Lower lobe of right lung (tissue), 2 donors: ENCODE results near the gene COL26A1. TPM values are rescaled to one million over a fixed set of nuclear protein-coding genes. Genes with fewer than 3 reads are reported as not detected.

Experiments used
- ATAC-seq, 2 donors: fragments of 200-7000 bp; cut with Tn5 transposase; one replicate each; pipeline ENCODE4 v1.9.1; 2020 to 2022; ENCODE audit warnings: mild to moderate bottlenecking in 2 of 2, moderate library complexity in 2 of 2
- DNase-seq: peaks from one replicate; pipeline ENCODE4 v3.0.0-alpha.2; 2020
- H3K27ac ChIP-seq: fragments of 200-600 bp; one replicate; pipeline ENCODE4 v1.8.0; 2022
- H3K27me3 ChIP-seq: fragments of 200-600 bp; one replicate; pipeline ENCODE4 v1.8.0; 2022; ENCODE audit warnings: low read depth
- H3K36me3 ChIP-seq: fragments of 200-600 bp; one replicate; pipeline ENCODE4 v1.8.0; 2022; ENCODE audit warnings: mild to moderate bottlenecking
- H3K4me1 ChIP-seq: fragments of 200-600 bp; one replicate; pipeline ENCODE4 v1.8.0; 2022
- H3K4me3 ChIP-seq: fragments of 200-600 bp; one replicate; pipeline ENCODE4 v1.8.0; 2022; ENCODE audit warnings: mild to moderate bottlenecking
- H3K9me3 ChIP-seq: fragments of 200-600 bp; one replicate; pipeline ENCODE4 v1.8.0; 2022
- CTCF ChIP-seq: fragments of 200-600 bp; IDR thresholded peaks from one replicate; pipeline ENCODE4 v1.8.0; 2022; ENCODE audit warnings: antibody characterized with exemption, mild to moderate bottlenecking
- intact Hi-C: fragments of 100-400 bp; cut with DNase I; formaldehyde crosslinking; loops from one replicate; pipeline ENCODE4 v1.11.0; 2022
- total RNA-seq: library from RNA; stranded (reverse); fragmentation: NEBNext Ultra II Directional; extraction: Animal tissue kit (Norgen Biotek cat#: 25700); gene quantifications from one replicate; pipeline ENCODE4 v1.2.1, GENCODE V29; 2021
- donor health status: DM: no; HTN: yes; CAD: no; lungs with severe emphysema.

The COL26A1 gene
- total RNA-seq, 1 donor from 2014 or later: 0.24 TPM

GRCh38 chr7:101546308-101546936 is 183.7 kb downstream of the COL26A1 start:
- DNase-seq (peak; percentile 13), ATAC-seq (no peak)
- no peaks in the 10 kb centered on the region for H3K36me3 ChIP-seq
- H3K27ac ChIP-seq: no peak overlapping the region
- intact Hi-C loops: loop anchor here (10.0 kb wide), 1 partner anchor 728 kb away; no protein-coding TSS in a partner anchor
- H3K27me3 ChIP-seq: no peaks in the 10 kb centered on the region
- no peak overlapping the region for H3K4me3 ChIP-seq
- no peaks in the 10 kb centered on the region for H3K9me3 ChIP-seq
- no peaks in the 10 kb centered on the region for H3K4me1 ChIP-seq
- no peak for TF ChIP-seq CTCF

GRCh38 chr7:101547022-101547915 is 184.6 kb downstream of the COL26A1 start:
- no peak for TF ChIP-seq CTCF
- H3K4me3 ChIP-seq: no peak overlapping the region
- H3K4me1 ChIP-seq: no peaks in the 10 kb centered on the region
- H3K36me3 ChIP-seq: no peaks in the 10 kb centered on the region
- H3K27me3 ChIP-seq: no peaks in the 10 kb centered on the region
- ATAC-seq (no peak), DNase-seq (peak; percentile 41)
- no peaks in the 10 kb centered on the region for H3K9me3 ChIP-seq
- intact Hi-C loops: loop anchor here (10.0 kb wide), 1 partner anchor 728 kb away; no protein-coding TSS in a partner anchor
- no peak overlapping the region for H3K27ac ChIP-seq

- Histone ChIP-seq H3K9me3 (no peaks in the 10 kb centered on the region), H3K27ac (no peak overlapping the region), H3K4me3 (no peak overlapping the region), H3K27me3 (no peaks in the 10 kb centered on the region), H3K36me3 (no peaks in the 10 kb centered on the region), H3K4me1 (no peaks in the 10 kb centered on the region)
- no peak for TF ChIP-seq CTCF
- DNase-seq (peak; percentile 21), ATAC-seq (no peak)
- intact Hi-C loops: loop anchor here (10.0 kb wide), 1 partner anchor 727 kb away; no protein-coding TSS in a partner anchor
Measured at GRCh38 chr7:101547916-101548661, 185.4 kb downstream of the COL26A1 start.

- TF ChIP-seq CTCF: no peak
Measured at GRCh38 chr7:101549734-101550133, 187.1 kb downstream of the COL26A1 start.

More at GRCh38 chr7:101549734-101550133, 187.1 kb downstream of the COL26A1 start:
- intact Hi-C loops: loop anchor here (10.0 kb wide), 1 partner anchor 725 kb away; no protein-coding TSS in a partner anchor
- ATAC-seq (no peak), DNase-seq (peak; percentile 4)
- no peak overlapping the region for H3K4me3 ChIP-seq
- no peak overlapping the region for H3K27ac ChIP-seq
- no peaks in the 10 kb centered on the region for H3K36me3 ChIP-seq
- H3K27me3 ChIP-seq: no peaks in the 10 kb centered on the region
- no peaks in the 10 kb centered on the region for H3K4me1 ChIP-seq
- H3K9me3 ChIP-seq: no peaks in the 10 kb centered on the region
